Naive thymus-derived CD8-positive, alpha-beta T cell (primary cell): Measurements from ENCODE around the gene SYNDIG1. TPM values are rescaled to one million over a fixed set of nuclear protein-coding genes. Genes with fewer than 3 reads are reported as not detected.

Experiments used
- ATAC-seq, 2 donors: fragments of 150-1000 bp; cut with Tn5 transposase in 1 of 2; sonication (Bioruptor Pico), chemical (Tn5 transposase) in 1 of 2; 1 replicate in 1 of 2; 2 replicates in 1 of 2; pipeline ENCODE4 v1.10.0; 2021; ENCODE audit warnings: mild to moderate bottlenecking in 2 of 2, moderate library complexity in 2 of 2
- POLR2A ChIA-PET: fragments of 350-600 bp; sonication (Branson Sonifier 250); formaldehyde crosslinking; loops from one replicate; lab custom pipeline; 2021; ENCODE audit warnings: antibody characterized with exemption; lab: Charles Lee
- DNase-seq, 10 donors: peaks; one replicate each; pipeline versions ENCODE4 v3.0.0 to v3.0.0-alpha.2; 2020 to 2022
- H3K27ac Mint-ChIP-seq, 10 donors: one replicate each; pipeline ENCODE4 v1.8.0; 2020 to 2022; ENCODE audit warnings: mild to moderate bottlenecking in 10 of 10, mixed read lengths in 10 of 10, moderate library complexity in 4 of 10, inconsistent platforms in 1 of 10
- H3K27me3 Mint-ChIP-seq, 5 donors: one replicate each; pipeline ENCODE4 v1.8.0; 2021 to 2022; ENCODE audit warnings: mixed read lengths in 5 of 5
- H3K36me3 Mint-ChIP-seq, 3 donors: one replicate each; pipeline ENCODE4 v1.8.0; 2020 to 2022; ENCODE audit warnings: mixed read lengths in 3 of 3, mild to moderate bottlenecking in 2 of 3, inconsistent platforms in 1 of 3
- H3K4me1 Mint-ChIP-seq, 4 donors: one replicate each; pipeline ENCODE4 v1.8.0; 2021 to 2022; ENCODE audit warnings: mixed read lengths in 4 of 4
- H3K4me3 Mint-ChIP-seq, 10 donors: one replicate each; pipeline ENCODE4 v1.8.0; 2020 to 2022; ENCODE audit warnings: mild to moderate bottlenecking in 10 of 10, mixed read lengths in 10 of 10, moderate library complexity in 6 of 10, inconsistent platforms in 1 of 10
- H3K9me3 Mint-ChIP-seq, 9 donors: one replicate each; pipeline ENCODE4 v1.8.0; 2020 to 2022; ENCODE audit warnings: mixed read lengths in 9 of 9, mild to moderate bottlenecking in 3 of 9, inconsistent platforms in 1 of 9, moderate library complexity in 1 of 9
- polyA plus RNA-seq, 3 donors: library from polyadenylated mRNA; unstranded; fragments of 300-500 nt; fragmentation: Illumina TruSeq; gene quantifications; one replicate each; pipeline ENCODE4 v1.2.3, GENCODE V29; 2021
- total RNA-seq, 8 experiments: library from RNA in 2 of 8; stranded (reverse) in 2 of 8; gene quantifications; one replicate each; pipeline ENCODE4 v1.2.3 and lab custom pipeline; 2021 to 2026

SYNDIG1 gene
- total and polyA plus RNA-seq, 5 experiments from 2014 or later, result not detected

GRCh38 chr20:24657878-24658620 is 188.6 kb downstream of the SYNDIG1 start:
- Mint-ChIP-seq H3K27ac (no peak overlapping the region), H3K9me3 (no peaks in the 10 kb centered on the region)

GRCh38 chr20:24658920-24659660 is 189.7 kb downstream of the SYNDIG1 start:
- H3K4me3 Mint-ChIP-seq, result no peak overlapping the region
- H3K27me3 Mint-ChIP-seq, result peaks cover 0 to 7% (median 0%) of the 10 kb centered on the region in 5 donors
- peak overlapping the region in 1 of 10 donors; percentile 86 for H3K27ac Mint-ChIP-seq
- H3K4me1 Mint-ChIP-seq, result peaks cover 0 to 5% (median 2%) of the 10 kb centered on the region in 4 donors
- no peak for ATAC-seq
- DNase-seq, result no peak
- POLR2A ChIA-PET, result no interaction called here
- no peaks in the 10 kb centered on the region for H3K9me3 Mint-ChIP-seq
- H3K36me3 Mint-ChIP-seq, result no peaks in the 10 kb centered on the region

More at GRCh38 chr20:24657878-24658620, 188.6 kb downstream of the SYNDIG1 start:
- DNase-seq, result no peak
- POLR2A ChIA-PET, result no interaction called here
- no peak for ATAC-seq
- H3K4me1 Mint-ChIP-seq, result peaks cover 0 to 6% (median 2%) of the 10 kb centered on the region in 4 donors
- H3K27me3 Mint-ChIP-seq, result peaks cover 0 to 7% (median 0%) of the 10 kb centered on the region in 5 donors
- no peak overlapping the region for H3K4me3 Mint-ChIP-seq
- no peaks in the 10 kb centered on the region for H3K36me3 Mint-ChIP-seq

GRCh38 chr20:24659835-24660234 is 190.4 kb downstream of the SYNDIG1 start:
- DNase-seq (no peak), ATAC-seq (no peak)
- Mint-ChIP-seq H3K4me3 (no peak overlapping the region), H3K27me3 (peaks cover 0 to 7% (median 0%) of the 10 kb centered on the region in 5 donors), H3K9me3 (no peaks in the 10 kb centered on the region), H3K36me3 (no peaks in the 10 kb centered on the region), H3K27ac (no peak overlapping the region), H3K4me1 (no peaks in the 10 kb centered on the region)
- POLR2A ChIA-PET, result no interaction called here

GRCh38 chr20:24660651-24661050 is 191.2 kb downstream of the SYNDIG1 start:
- no peak for DNase-seq
- Mint-ChIP-seq H3K4me1 (no peaks in the 10 kb centered on the region), H3K27ac (no peak overlapping the region), H3K27me3 (peaks cover 0 to 7% (median 0%) of the 10 kb centered on the region in 5 donors), H3K9me3 (no peaks in the 10 kb centered on the region), H3K36me3 (no peaks in the 10 kb centered on the region), H3K4me3 (no peak overlapping the region)
- POLR2A ChIA-PET, result no interaction called here
- no peak for ATAC-seq

GRCh38 chr20:24661255-24661654 is 191.8 kb downstream of the SYNDIG1 start:
- H3K4me1 Mint-ChIP-seq, result no peaks in the 10 kb centered on the region
- POLR2A ChIA-PET, result no interaction called here

GRCh38 chr20:24662322-24662721 is 192.9 kb downstream of the SYNDIG1 start:
- Mint-ChIP-seq H3K9me3 (no peaks in the 10 kb centered on the region), H3K27ac (no peak overlapping the region), H3K4me1 (no peaks in the 10 kb centered on the region), H3K27me3 (peaks cover 0 to 7% (median 0%) of the 10 kb centered on the region in 5 donors), H3K36me3 (no peaks in the 10 kb centered on the region), H3K4me3 (no peak overlapping the region)
- ATAC-seq (no peak), DNase-seq (no peak)
- POLR2A ChIA-PET, result no interaction called here

More at GRCh38 chr20:24661255-24661654, 191.8 kb downstream of the SYNDIG1 start:
- H3K9me3 Mint-ChIP-seq, result no peaks in the 10 kb centered on the region
- DNase-seq (no peak), ATAC-seq (no peak)
- H3K4me3 Mint-ChIP-seq, result no peak overlapping the region
- no peak overlapping the region for H3K27ac Mint-ChIP-seq
- no peaks in the 10 kb centered on the region for H3K36me3 Mint-ChIP-seq
- peaks cover 0 to 7% (median 0%) of the 10 kb centered on the region in 5 donors for H3K27me3 Mint-ChIP-seq

GRCh38 chr20:24662752-24663365 is 193.4 kb downstream of the SYNDIG1 start:
- Mint-ChIP-seq H3K27me3 (peaks cover 0 to 7% (median 0%) of the 10 kb centered on the region in 5 donors), H3K4me3 (no peak overlapping the region), H3K36me3 (no peaks in the 10 kb centered on the region), H3K9me3 (no peaks in the 10 kb centered on the region), H3K27ac (no peak overlapping the region), H3K4me1 (no peaks in the 10 kb centered on the region)
- ATAC-seq (no peak), DNase-seq (no peak)
- POLR2A ChIA-PET, result no interaction called here

GRCh38 chr20:24663496-24663895 is 194.1 kb downstream of the SYNDIG1 start:
- H3K36me3 Mint-ChIP-seq, result no peaks in the 10 kb centered on the region
- no peak overlapping the region for H3K27ac Mint-ChIP-seq
- peaks cover 0 to 7% (median 0%) of the 10 kb centered on the region in 5 donors for H3K27me3 Mint-ChIP-seq
- no peaks in the 10 kb centered on the region for H3K9me3 Mint-ChIP-seq
- no peak overlapping the region for H3K4me3 Mint-ChIP-seq
- ATAC-seq (no peak), DNase-seq (no peak)
- no peaks in the 10 kb centered on the region for H3K4me1 Mint-ChIP-seq
- POLR2A ChIA-PET, result no interaction called here

- peaks cover 0 to under 1% (median 0%) of the 10 kb centered on the region in 4 donors for H3K4me1 Mint-ChIP-seq
- H3K27ac Mint-ChIP-seq, result no peak overlapping the region
- no peak for DNase-seq
- POLR2A ChIA-PET, result no interaction called here
- no peaks in the 10 kb centered on the region for H3K36me3 Mint-ChIP-seq
- no peaks in the 10 kb centered on the region for H3K9me3 Mint-ChIP-seq
- no peak for ATAC-seq
- no peak overlapping the region for H3K4me3 Mint-ChIP-seq
- H3K27me3 Mint-ChIP-seq, result peaks cover 0 to 6% (median 0%) of the 10 kb centered on the region in 5 donors
Observed at GRCh38 chr20:24664266-24664986, 195.0 kb downstream of the SYNDIG1 start.

- peaks cover 0 to 3% (median 0%) of the 10 kb centered on the region in 4 donors for H3K4me1 Mint-ChIP-seq
- POLR2A ChIA-PET, result no interaction called here
- DNase-seq (no peak), ATAC-seq (no peak)
- no peaks in the 10 kb centered on the region for H3K9me3 Mint-ChIP-seq
- H3K27me3 Mint-ChIP-seq, result peaks cover 0 to 8% (median 0%) of the 10 kb centered on the region in 5 donors
- no peaks in the 10 kb centered on the region for H3K36me3 Mint-ChIP-seq
- peak overlapping the region in 1 of 10 donors; percentile 40 for H3K27ac Mint-ChIP-seq
- no peak overlapping the region for H3K4me3 Mint-ChIP-seq
Observed at GRCh38 chr20:24665196-24665595, 195.8 kb downstream of the SYNDIG1 start.

GRCh38 chr20:24665741-24666191 is 196.3 kb downstream of the SYNDIG1 start:
- peaks cover 0 to 3% (median 0%) of the 10 kb centered on the region in 4 donors for H3K4me1 Mint-ChIP-seq
- H3K27me3 Mint-ChIP-seq, result peaks cover 0 to 5% (median 0%) of the 10 kb centered on the region in 5 donors
- DNase-seq (no peak), ATAC-seq (no peak)
- H3K4me3 Mint-ChIP-seq, result no peak overlapping the region
- no peaks in the 10 kb centered on the region for H3K9me3 Mint-ChIP-seq
- POLR2A ChIA-PET, result no interaction called here
- H3K27ac Mint-ChIP-seq, result no peak overlapping the region
- H3K36me3 Mint-ChIP-seq, result no peaks in the 10 kb centered on the region

GRCh38 chr20:24667689-24668383 is 198.4 kb downstream of the SYNDIG1 start:
- H3K4me1 Mint-ChIP-seq, result peaks cover 0 to 3% (median 0%) of the 10 kb centered on the region in 4 donors
- no peak overlapping the region for H3K4me3 Mint-ChIP-seq
- H3K9me3 Mint-ChIP-seq, result no peaks in the 10 kb centered on the region
- POLR2A ChIA-PET, result no interaction called here
- peaks cover 0 to 5% (median 0%) of the 10 kb centered on the region in 5 donors for H3K27me3 Mint-ChIP-seq
- H3K36me3 Mint-ChIP-seq, result no peaks in the 10 kb centered on the region
- no peak for ATAC-seq
- no peak for DNase-seq
- H3K27ac Mint-ChIP-seq, result no peak overlapping the region
